GM19035 (cell line): Measurements from ENCODE around the gene PROX1.
"Not testable (repeated sequence)": the region's sequence is repeated elsewhere in the genome, so short reads cannot be mapped to it uniquely, and the experiment has no call there.

Experiments used
- ATAC-seq: cut with Tn5 transposase; IDR thresholded peaks from one replicate; pipeline ENCODE4 v1.9.1; 2021; ENCODE audit not compliant: unreplicated experiment

The PROX1 gene

DNA sequence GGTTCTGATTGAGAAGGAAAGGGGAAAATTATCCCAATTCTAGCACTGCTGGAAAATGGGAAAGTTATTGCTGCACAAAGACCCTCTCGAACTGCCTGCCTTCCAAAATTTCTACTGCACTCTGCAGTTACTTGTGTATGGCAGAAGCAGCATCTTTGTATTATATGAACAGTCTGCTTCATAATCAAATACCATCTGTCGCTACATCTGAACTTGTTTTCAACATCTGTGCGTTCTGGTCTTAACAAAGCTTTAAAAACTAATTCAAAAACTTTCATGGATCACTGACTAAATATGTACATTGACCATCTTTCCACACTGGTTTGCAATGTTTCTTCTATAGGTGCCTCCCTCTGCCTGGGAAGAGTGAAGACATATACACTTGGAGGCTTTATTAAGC, 79.2 kb downstream of the PROX1 start:
- ATAC-seq, result no peak

DNA sequence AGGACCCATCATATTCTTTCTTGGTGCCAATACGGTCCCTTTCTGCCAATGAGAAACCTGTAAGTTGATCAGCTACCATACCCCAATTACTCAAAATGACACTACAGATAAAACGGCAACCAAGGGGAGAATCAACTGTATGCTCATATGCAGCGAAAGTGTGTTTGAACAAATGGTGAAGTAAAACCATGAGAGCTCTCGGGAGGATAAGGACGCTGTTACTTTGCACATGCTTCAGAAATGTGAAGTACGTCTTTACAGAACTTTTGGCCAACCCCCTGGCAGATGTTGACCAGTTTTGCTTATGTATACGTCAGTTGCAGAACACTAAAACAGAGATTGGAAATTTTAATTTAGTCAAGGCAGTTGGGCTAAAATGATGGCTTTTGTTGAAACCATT, 79.6 kb downstream of the PROX1 start:
- ATAC-seq, result no peak

DNA sequence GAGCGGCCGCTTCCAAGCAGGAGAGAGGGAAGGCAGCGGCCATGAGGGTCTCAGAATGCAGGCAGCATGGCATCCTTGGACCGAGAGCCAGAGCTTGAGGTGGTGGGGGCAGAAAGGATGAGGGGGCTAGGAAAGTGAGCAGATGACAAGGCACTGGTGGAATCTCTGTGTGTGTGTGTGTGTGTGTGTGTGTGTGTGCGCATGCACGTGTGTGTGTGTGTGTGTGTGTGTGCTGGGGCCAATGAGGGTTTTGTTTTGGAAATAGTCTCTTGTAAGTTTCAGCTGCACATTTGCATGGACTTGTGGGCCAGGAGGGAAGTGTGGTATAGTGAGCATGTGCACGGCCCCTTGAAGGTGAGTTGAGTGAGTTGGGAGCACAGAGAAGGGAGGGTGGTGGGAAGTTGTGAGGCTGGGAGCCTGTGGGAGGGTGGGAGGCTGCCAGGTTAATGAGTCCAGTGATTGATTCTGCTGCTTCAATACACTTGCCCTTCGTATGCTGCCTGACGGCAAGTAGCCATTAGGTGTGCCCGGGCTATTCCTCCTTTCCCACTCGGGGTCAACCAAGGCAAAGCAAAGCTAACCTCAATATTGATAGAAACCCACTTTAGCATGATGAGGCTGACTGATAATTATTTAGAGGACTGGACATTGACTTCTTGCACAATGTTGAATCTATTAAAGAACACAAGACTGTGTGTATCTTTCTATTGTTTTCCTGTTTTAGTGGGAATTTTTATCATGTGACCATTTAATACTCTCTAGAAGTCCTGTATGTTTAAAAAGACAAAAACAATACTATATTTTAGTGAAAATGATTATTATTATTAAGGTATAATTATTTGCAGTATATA, 80.3 kb downstream of the PROX1 start:
- no peak for ATAC-seq

DNA sequence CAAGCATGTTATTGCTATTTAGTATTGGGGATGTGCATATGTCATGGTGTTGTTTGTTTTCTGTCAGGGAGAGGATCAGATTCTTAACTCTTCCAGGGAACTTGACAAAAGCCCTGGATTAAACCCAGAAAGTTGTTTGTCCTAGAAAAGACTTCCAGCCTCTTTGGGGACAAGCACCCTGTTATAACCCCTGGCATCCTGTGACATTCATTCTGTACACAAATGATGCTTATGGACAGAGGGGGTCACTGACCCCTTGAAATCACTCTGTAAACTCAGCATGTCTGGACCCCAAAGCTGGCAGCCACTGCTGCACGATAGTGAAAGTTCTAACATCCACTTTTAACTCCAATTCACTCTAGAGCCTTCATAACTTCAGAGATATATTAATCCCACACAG, 81.2 kb downstream of the PROX1 start:
- no peak for ATAC-seq

DNA sequence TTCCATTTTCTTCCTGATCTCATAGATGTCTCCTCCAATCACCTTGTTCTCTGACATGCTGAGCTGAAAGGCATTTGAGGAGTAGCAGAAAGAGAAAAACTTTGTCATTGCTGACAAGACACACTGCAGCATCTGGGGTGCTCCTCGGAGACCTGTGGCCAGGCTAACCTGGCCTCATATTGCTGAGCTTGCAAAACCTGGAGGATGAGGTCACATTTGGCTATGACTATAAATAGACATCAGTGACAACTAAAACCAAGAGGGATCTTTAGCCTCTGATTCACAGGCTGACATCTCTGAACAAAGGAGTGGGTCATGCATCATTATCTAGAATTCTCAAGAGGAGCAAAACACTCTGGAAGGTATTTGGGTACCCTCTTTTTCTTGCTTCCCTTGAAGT, 83.7 kb downstream of the PROX1 start:
- no peak for ATAC-seq

DNA sequence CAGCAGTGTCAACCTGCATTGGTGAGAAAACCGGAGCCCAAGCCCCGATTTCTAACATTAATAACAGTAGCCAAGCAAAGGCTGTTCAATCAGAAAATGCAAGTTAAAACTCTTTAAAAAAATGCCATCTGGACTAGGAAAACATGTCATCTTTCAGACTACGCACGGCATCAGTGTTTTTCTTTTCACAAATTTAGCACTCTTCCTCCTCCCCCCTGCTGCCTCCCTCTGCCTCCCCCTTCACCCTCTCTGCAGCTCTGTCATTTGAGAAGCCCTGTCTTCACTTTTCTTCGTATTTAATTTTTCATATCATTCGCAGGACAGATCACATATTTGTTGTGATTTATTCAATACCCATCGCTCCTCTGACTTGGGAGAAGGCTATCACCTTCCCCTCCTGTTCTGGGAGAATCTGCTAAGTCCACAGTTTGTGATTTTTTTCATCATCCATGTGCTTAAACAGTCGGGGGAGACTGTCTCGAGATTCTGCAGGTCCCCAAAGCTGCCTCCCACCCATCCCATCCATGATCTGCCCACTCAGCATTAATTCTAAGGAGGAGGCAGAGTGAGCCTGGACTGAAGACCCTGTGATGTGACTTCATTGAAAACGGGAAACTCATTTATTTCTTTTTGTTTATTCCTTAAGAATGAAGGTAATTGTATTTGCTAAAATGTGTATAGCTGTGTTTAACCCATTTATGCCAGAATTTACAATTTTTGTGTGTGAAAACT, 84.8 kb downstream of the PROX1 start:
- ATAC-seq, result no peak

DNA sequence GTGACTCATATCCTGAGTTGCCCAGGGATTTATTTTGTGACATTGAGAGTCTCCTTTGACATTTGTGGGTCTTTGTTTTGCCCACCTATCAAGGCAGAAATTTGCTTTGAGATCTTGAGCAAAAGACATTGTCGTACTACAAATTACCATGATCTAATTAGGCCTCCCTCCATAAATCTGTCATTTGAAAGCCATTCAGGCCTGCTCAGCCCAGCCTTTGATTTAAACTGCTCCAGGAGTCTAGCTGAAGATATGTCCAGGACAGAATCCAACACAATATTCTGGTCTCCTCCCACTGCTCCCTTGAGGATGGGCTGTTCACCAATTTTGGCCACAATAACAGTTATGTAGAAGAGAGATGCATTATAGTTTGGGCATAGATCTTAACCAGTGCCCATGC, 86.7 kb downstream of the PROX1 start:
- no peak for ATAC-seq

DNA sequence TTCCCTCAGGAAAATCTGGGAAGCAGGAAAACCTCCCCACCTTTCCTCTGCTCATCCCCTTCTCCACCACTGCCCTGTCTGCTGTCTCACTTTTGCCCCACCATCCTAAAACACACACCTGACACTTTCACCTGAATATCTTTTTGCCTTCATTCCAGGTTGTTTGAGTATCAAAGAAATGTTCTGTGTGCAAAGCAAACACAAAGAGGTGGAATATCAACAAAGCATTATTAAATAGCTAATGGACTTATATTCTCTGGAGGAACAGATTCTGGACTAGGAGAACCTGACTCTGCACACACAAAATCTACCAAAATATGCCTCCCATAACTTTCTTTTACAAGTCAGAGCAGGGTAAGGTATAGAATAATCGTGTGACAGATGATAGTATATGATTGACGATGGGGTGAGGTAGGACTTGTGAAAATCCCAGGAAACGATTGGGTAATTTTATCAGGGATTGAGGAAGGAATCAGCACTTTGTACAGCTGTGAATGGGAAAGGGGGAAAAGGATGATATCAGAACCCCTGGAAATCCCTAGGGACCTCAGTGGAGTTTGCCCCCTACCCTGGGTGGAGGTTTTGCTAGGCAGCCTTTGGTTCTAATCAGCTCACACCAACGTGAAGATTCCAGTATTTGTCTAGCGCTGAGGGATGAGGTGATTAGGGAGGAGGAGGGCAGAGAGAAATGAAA, 87.7 kb downstream of the PROX1 start:
- ATAC-seq, result no peak

DNA sequence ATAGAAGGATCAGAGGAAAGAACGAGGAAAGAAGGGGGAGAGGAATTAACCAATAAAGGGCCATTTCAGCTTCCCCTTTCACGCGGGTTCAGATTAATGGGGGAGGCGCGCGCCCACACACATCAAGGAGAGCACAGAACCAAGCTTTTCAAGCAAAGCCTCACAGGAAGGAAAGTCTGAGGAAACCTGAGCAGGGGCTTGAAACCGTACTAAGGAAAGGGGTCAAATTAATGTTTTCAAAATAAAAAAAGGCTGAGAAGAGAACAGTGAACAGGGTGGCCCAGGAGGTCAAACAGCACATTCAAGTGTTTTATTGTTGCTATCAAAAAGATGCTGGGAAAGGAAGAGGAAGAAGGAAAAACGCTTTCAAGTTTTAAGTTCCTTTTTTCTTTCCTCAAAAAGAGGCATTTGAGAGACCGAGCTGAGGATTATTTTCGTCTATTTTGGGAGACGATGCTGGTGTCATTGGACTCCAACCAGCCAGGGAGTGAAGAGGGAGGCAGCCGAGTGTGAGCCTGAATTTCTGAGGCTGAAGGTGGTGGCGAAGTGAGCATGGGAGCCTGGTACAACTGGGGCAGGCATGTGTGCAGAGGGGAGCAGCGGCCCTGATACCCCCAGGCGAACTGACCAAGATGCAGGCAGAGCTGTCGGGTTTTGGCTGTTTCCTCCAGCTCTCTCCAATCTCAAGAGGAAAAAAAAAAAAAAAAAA, 88.4 kb downstream of the PROX1 start:
- no peak for ATAC-seq

DNA sequence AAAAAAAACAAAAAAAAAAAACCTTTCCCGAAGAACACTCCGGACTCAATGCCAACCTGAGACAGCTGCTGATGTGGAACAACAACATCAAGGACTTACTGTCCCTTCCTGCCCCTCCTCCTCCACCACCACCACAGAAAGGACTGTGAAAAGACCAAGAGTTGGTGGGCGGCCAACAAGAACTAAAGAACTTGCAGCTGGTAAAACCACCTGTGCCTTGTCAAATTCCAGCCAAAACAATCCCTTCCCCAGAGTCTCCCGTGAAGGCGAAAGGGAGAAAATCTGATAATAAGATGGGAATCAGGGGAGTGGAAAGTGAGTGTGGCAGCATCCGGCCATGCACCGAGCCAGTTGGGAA, 88.9 kb downstream of the PROX1 start:
- no peak for ATAC-seq

DNA sequence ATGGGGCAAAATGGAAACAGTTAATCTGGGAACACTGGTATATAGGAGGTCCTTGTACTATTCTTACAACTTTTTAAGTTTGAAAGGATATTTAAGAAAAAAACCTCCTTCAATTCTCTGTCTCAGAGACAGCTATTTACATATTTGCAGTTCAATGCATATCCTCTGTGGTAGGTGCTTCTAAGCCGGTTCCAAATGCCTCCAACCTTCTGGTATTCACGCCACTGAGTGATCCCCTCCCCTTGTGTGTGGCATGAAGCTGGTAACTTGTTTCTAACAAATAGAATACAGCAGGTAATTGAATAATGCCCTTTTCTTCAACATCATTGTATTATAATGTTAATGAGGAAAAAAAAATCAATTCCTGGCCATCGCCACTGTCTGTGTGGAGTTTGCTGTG, 91.2 kb downstream of the PROX1 start:
- ATAC-seq, result no peak

DNA sequence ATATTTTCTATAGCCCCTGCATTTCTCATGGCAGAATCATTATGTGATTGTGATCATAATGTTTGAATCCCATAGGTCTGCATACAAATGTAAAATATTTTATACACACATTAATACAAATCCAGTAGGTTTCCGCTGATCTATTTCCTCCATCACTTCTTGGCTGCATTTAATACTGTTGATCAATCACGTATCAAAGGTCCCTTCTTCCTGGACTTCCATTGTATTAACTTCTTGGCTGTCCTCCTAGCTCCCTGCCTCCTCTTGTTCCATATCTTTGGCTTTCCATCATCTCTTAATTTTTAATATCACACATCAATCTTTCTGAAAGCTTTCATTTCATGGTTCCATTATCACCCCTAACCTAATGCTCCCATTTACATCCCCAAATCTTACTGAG, 97.6 kb downstream of the PROX1 start:
- no peak for ATAC-seq

DNA sequence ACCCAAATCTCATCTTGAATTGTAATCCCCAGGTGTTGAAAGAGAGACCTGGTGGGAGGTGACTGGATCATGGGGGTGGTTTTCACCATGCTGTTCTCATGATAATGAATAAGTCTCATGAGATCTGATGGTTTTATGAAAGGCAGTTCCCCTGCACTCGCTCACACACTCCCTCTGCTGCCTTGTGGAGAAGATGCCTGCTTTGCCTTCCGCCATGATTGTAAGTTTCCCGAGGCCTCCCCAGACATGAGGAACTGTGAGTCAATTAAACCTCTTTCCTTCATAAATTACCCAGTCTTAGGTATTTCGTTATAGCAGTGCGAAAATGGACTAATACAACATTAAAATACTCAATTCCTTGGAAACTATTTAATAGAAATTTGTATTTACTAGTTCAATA, 99.2 kb downstream of the PROX1 start:
- ATAC-seq, result no peak

DNA sequence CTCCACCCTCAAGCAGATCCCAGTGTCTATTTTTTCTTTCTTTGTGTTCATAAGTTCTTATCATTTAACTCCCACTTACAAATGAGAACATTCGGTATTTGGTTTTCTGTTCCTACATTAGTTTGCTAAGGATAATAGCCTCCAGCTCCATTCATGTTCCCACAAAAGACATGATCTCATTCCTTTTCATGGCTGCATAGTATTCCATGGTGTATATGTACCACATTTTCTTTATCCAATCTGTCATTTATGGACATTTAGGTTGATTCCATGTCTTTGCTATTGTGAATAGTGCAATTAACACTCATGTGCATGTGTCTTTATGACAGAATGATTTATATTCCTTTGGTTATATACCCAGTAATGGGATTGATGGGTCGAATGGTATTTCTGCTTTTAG, 101.2 kb downstream of the PROX1 start:
- not testable (repeated sequence) for ATAC-seq
